ENCODE measurements around the gene LRRN4CL.
"Not testable (repeated sequence)": the region's sequence is repeated elsewhere in the genome, so short reads cannot be mapped to it uniquely, and the experiment has no call there.

The LRRN4CL gene

DNA sequence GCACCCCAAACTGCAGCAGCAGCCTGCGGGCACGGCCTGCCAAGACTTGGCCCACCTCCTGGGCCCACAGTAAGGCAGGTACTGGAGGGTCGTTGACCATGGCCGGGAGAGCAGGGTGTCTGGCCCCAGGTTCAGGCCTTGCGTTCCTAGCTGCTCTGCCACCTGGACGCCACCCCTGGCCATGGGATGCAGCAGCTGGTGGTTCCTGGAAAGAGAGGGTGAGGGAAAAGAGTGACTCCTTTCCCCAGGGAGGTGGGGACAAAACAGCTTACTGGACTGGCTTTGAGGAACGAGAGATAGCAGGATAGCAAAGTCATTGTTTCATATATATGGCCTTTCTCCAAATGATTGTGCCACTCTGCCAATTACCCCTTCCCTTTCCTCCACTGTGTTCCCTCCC lies 16.1 kb upstream of the LRRN4CL start:
- TF ChIP-seq ZFX (IDR thresholded peaks at IDR 0.05; ENCODE audit: borderline replicate concordance) (no peak), CTCF (IDR thresholded peaks at IDR 0.05) (no peak)
- H3K27ac ChIP-seq: peak overlapping the region; percentile 85

DNA sequence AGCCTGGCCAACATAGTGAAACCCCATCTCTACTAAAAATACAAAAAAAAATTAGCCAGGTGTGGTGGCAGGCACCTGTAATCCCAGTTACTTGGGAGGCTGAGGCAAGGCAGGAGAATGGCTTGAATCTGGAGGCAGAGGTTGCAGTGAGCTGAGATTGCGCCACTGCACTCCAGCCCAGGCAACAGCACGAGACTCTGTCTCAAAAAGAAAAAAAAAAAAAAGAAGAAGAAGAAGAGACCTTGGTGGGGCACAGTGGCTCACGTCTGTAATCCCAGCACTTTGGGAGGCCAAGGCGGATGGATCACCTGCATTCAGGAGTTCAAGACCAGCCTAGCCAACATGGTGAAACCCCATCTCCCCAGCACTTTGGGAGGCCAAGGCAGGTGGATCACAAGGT lies 14.6 kb upstream of the LRRN4CL start:
- 0 out of 2 replicates have a peak overlapping the region, but pooled peaks have one; percentile 85 for H3K27ac ChIP-seq

GRCh38 chr11:62702246-62702645 lies 12.9 kb upstream of the LRRN4CL start:
- H3K27ac ChIP-seq: no peak overlapping the region
- TF ChIP-seq CTCF (IDR thresholded peaks at IDR 0.05) (no peak), ZFX (IDR thresholded peaks at IDR 0.05; ENCODE audit: borderline replicate concordance) (no peak)

DNA sequence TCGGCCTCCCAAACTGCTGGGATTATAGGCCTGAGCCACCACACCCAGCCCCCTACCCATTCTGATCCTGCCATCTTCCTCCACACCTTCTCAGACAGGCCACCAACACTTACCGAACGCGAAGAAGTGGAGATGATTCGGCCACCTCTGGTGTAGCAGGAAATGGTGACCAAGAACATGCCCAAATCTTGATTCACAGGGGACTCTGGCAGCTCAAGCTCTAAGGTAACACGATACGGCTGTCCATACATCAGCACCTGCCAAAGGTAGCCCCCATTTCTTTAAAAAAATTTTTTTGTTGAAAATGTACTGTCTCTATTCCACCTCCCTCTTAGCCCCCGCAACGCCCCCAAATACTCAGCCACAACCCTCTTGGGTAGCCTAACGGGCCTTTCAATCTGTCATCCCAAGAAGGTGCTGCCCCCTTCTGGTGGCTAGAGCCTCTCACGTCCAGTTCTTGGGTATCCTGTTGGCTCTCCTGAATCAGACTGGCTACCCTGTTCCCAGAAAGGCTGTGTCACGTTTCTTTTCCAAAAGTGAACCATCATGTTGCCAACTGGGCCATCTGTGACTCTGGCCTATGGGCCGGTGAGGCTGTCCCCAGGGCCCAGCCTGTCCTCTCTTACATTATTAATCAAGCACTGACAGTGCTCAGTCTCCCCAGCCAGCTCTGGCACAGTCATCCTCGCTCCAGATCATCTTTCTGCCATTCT lies 5.3 kb upstream of the LRRN4CL start:
- TF ChIP-seq ZFX (IDR thresholded peaks at IDR 0.05; ENCODE audit: borderline replicate concordance): no peak
- TF ChIP-seq CTCF (IDR thresholded peaks at IDR 0.05): peak; percentile 87
- H3K27ac ChIP-seq: 0 out of 2 replicates have a peak overlapping the region, but pooled peaks have one; percentile 30

GRCh38 chr11:62693624-62694023 lies 4.3 kb upstream of the LRRN4CL start:
- not testable (repeated sequence) for H3K27ac ChIP-seq

DNA sequence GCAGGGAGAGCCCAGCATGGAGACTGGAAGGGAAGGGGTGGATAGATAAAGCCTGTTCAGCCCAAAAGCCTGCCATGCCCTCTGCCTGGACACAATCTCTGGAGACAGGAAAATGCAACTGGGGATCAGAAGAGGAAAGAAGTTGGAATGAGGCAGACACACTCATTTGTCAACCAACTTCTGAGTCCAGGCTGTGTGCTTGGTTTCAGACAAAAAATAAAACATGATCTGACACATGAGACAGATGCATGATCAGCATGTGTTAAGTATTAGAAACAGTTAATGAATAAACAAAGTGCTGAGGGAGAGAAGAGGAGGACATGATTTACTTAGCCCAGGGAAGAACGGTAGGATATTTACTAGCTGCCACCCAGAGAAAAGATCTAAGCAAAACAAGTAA lies 839 bp downstream of the LRRN4CL start:
- no peak overlapping the region for H3K27ac ChIP-seq
- TF ChIP-seq ZFX (IDR thresholded peaks at IDR 0.05; ENCODE audit: borderline replicate concordance): no peak
- no peak for TF ChIP-seq CTCF (IDR thresholded peaks at IDR 0.05)

GRCh38 chr11:62687508-62688396 lies 1.6 kb downstream of the LRRN4CL start:
- no peak overlapping the region for H3K27ac ChIP-seq
- no peak for TF ChIP-seq ZFX (IDR thresholded peaks at IDR 0.05; ENCODE audit: borderline replicate concordance)
- TF ChIP-seq CTCF (IDR thresholded peaks at IDR 0.05): no peak

- TF ChIP-seq ZFX (IDR thresholded peaks at IDR 0.05; ENCODE audit: borderline replicate concordance) (no peak), CTCF (IDR thresholded peaks at IDR 0.05) (no peak)
- peak overlapping the region; percentile 39 for H3K27ac ChIP-seq
Observed at GRCh38 chr11:62682518-62682917, 6.8 kb downstream of the LRRN4CL start.
